ENCODE data around the gene S100A5. TPM values are rescaled to one million over a fixed set of nuclear protein-coding genes. Genes with fewer than 3 reads are reported as not detected.

The S100A5 gene
- total RNA-seq, 1 experiment from 2014 or later = not detected

DNA sequence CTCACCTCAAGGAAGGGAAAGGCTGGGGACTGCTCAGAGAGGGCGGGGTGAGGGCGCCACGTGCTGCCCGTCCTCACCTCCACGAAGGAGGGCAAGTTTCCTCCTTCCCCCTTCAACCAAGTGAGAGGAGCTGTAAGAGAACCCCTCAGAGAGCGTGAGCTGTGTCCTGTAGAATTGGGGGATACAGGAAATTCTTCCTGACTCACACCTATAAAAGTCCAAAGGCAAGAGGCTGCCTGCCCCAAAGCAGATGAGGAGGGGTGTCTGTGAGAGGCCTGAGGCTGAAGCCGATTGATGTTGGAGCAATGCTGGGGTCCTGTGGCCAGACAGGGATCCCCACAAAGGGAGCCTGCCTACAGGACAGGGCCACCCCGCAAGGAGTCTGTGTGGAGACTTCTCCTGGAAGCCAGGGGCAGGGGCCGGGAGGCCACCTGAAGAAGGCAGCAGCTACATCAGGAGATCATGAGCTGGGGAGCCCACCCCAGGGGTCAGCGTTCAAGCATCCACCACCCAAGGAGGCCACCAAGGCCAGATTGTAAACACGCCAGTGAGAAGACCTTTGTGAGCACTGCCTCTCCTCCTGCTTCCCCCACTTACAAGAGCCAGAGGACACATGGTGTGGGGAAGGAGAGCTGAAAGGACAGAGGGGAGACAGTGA lies 32.7 kb downstream of the S100A5 start:
- H3K4me3 Mint-ChIP-seq = no peak overlapping the region; a peak in 1 of 5 replicates
- Histone ChIP-seq H3K79me2 (ENCODE audit: insufficient read depth, low read length) (no peaks in the 10 kb centered on the region), H3K79me1 (ENCODE audit: insufficient read depth, low read depth, low read length, poor library complexity, severe bottlenecking) (no peaks in the 10 kb centered on the region), H3K27me3 (ENCODE audit: insufficient read depth, low read length) (no peaks in the 10 kb centered on the region), H4K20me1 (ENCODE audit: control insufficient read depth, insufficient read depth, insufficient read length) (no peaks in the 10 kb centered on the region), H3K56ac (ENCODE audit: insufficient read length, low read depth, low read length) (no peak overlapping the region), H3K14ac (ENCODE audit: insufficient read depth, low read length) (no peak overlapping the region; the same call in 1 of the 2 replicates), H2BK12ac (ENCODE audit: insufficient read length, low read depth, low read length) (no peak overlapping the region), H3K4me1 (ENCODE audit: insufficient read depth, low read length) (no peaks in the 10 kb centered on the region), H3K4me2 (ENCODE audit: insufficient read depth, insufficient read length, low read length) (no peak overlapping the region), H4K5ac (ENCODE audit: insufficient read length, low read depth, low read length) (no peak overlapping the region), H3K23me2 (ENCODE audit: insufficient read length, low read depth, low read length, poor library complexity, severe bottlenecking) (no peaks in the 10 kb centered on the region), H2BK5ac (ENCODE audit: insufficient read length, low read length) (no peak overlapping the region), H2BK15ac (ENCODE audit: low read depth, low read length) (no peak overlapping the region), H3K9ac (ENCODE audit: extremely low read depth, insufficient read length, low read length) (no peak overlapping the region), H3T11ph (ENCODE audit: low read length) (no peak overlapping the region), H3K18ac (ENCODE audit: insufficient read length, low read depth, low read length) (no peak overlapping the region), H4K8ac (replicated peaks; ENCODE audit: insufficient read length, low read depth, low read length) (no peak overlapping the region), H3K27ac (ENCODE audit: insufficient read length, low read depth, low read length) (no peak overlapping the region), H2AK5ac (ENCODE audit: insufficient read length, low read length) (no peak overlapping the region), H3K9me3 (ENCODE audit: control insufficient read depth, low read depth, low read length) (no peaks in the 10 kb centered on the region), H3K4ac (ENCODE audit: low read depth, low read length) (no peak overlapping the region), H2BK120ac (ENCODE audit: low read depth, low read length, poor library complexity, severe bottlenecking) (no peak overlapping the region), H4K91ac (ENCODE audit: insufficient read length, low read depth, low read length) (no peak overlapping the region), H2AFZ (ENCODE audit: low read length) (no peak overlapping the region), H3K23ac (ENCODE audit: insufficient read length, low read depth, low read length) (no peak overlapping the region), H2BK20ac (ENCODE audit: low read depth, low read length, poor library complexity, severe bottlenecking) (no peak overlapping the region)
- no peaks in the 10 kb centered on the region for H3K36me3 Mint-ChIP-seq (ENCODE audit: insufficient read depth in 1 of 3, low read depth in 3 of 3)
- H3K4me1 Mint-ChIP-seq = peaks cover 4 to 9% of the 10 kb centered on the region in 2 experiments; a peak in 3 of 4 replicates
- WGBS (ENCODE audit: extremely low coverage, insufficient read length, low lambda C conversion rate) = no CpG with 5 or more reads among the region's 11 CpGs
- DNase-seq = no peak
- H3K9me3 Mint-ChIP-seq = no peaks in the 10 kb centered on the region
- no peak overlapping the region for H3K27ac Mint-ChIP-seq
- peaks cover 28% of the 10 kb centered on the region for H3K27me3 Mint-ChIP-seq (ENCODE audit: low read depth)
- TF ChIP-seq, protein P1, sequence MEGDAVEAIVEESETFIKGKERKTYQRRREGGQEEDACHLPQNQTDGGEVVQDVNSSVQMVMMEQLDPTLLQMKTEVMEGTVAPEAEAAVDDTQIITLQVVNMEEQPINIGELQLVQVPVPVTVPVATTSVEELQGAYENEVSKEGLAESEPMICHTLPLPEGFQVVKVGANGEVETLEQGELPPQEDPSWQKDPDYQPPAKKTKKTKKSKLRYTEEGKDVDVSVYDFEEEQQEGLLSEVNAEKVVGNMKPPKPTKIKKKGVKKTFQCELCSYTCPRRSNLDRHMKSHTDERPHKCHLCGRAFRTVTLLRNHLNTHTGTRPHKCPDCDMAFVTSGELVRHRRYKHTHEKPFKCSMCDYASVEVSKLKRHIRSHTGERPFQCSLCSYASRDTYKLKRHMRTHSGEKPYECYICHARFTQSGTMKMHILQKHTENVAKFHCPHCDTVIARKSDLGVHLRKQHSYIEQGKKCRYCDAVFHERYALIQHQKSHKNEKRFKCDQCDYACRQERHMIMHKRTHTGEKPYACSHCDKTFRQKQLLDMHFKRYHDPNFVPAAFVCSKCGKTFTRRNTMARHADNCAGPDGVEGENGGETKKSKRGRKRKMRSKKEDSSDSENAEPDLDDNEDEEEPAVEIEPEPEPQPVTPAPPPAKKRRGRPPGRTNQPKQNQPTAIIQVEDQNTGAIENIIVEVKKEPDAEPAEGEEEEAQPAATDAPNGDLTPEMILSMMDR (conservative IDR thresholded peaks at IDR 0.05) = no peak
